Right lobe of liver (tissue), 6 donors: ENCODE measurements around the gene MYLK2. TPM values are rescaled to one million over a fixed set of nuclear protein-coding genes. Genes with fewer than 3 reads are reported as not detected.
"Not testable (repeated sequence)": the region's sequence is repeated elsewhere in the genome, so short reads cannot be mapped to it uniquely, and the experiment has no call there.

Source experiments
- ATAC-seq, 4 donors: fragments of 200-7000 bp; cut with Tn5 transposase; one replicate each; pipeline ENCODE4 v1.9.1; 2020; ENCODE audit warnings: mild to moderate bottlenecking in 4 of 4, moderate library complexity in 4 of 4
- DNase-seq, 3 donors: peaks; one replicate each; pipeline ENCODE4 v3.0.0-alpha.2; 2020
- H3K27ac ChIP-seq, 3 donors: fragments of 200-600 bp; one replicate each; pipeline ENCODE4 v1.8.0; 2022
- H3K27me3 ChIP-seq, 2 donors: fragments of 200-600 bp; one replicate each; pipeline ENCODE4 v1.8.0; 2022
- H3K36me3 ChIP-seq, 4 donors: fragments of 200-600 bp; sonication (generic) in 1 of 4; one replicate each; pipeline versions ENCODE4 v1.5.1 to v1.8.0; 2017 to 2022; ENCODE audit warnings: control low read depth in 1 of 4
- H3K4me1 ChIP-seq, 4 donors: fragments of 200-600 bp; sonication (generic) in 1 of 4; one replicate each; pipeline versions ENCODE4 v1.5.1 to v1.8.0; 2017 to 2022; ENCODE audit warnings: control low read depth in 1 of 4
- H3K4me3 ChIP-seq, 3 donors: fragments of 200-600 bp; one replicate each; pipeline ENCODE4 v1.8.0; 2022
- H3K9me3 ChIP-seq, 4 donors: fragments of 200-600 bp; sonication (generic) in 1 of 4; one replicate each; pipeline versions ENCODE4 v1.5.1 to v1.8.0; 2017 to 2022; ENCODE audit warnings: control low read depth in 1 of 4
- CTCF ChIP-seq, 4 donors: fragments of 200-600 bp in 3 of 4; fragments of 450-650 bp in 1 of 4; IDR thresholded peaks; one replicate each; pipeline versions ENCODE4 v1.5.1 to v1.8.0; 2016 to 2022; ENCODE audit warnings: antibody characterized with exemption in 4 of 4, mild to moderate bottlenecking in 2 of 4
- POLR2A ChIP-seq: fragments of 450-650 bp; IDR thresholded peaks from one replicate; pipeline ENCODE4 v1.6.1; 2017; ENCODE audit warnings: antibody characterized with exemption, mild to moderate bottlenecking
- WGBS: methylation state at CpG from one replicate; pipeline ENCODE4 v1.1.6; 2018; ENCODE audit warnings: low coverage, low lambda C conversion rate; ENCODE audit not compliant: insufficient coverage; ENCODE audit errors: missing lambda C conversion rate; 5-methylcytosine and 5-hydroxymethylcytosine counted together
- intact Hi-C, 2 donors: fragments of 100-400 bp; cut with DNase I; formaldehyde crosslinking; loops; one replicate each; pipeline versions ENCODE4 v1.11.2 to v1.14.1; 2022
- total RNA-seq, 6 experiments: library from RNA; depleted of rRNA in 2 of 6; stranded (reverse); fragments of >200 nt in 2 of 6; fragmentation: NEBNext Ultra II Directional in 3 of 6; extraction: Animal tissue kit (Norgen Biotek cat#: 25700) in 3 of 6; gene quantifications; one replicate each; pipeline versions ENCODE4 v1.1.0 to v1.2.4, GENCODE V29; 2016 to 2023
- donor health status: DM: no; HTN: yes; CAD: no.
- donor health status: DM: no; HTN: no; CAD: no.
- donor health status: DM: no; HTN: no; CAD: no.
- donor health status: DM: no; HTN: yes; CAD: no.
- donor health status: DM: no; HTN: yes; CAD: no.

MYLK2 gene
- total RNA-seq, 6 experiments from 2014 or later, result not detected

- WGBS, result no CpG with 5 or more reads among the region's 4 CpGs
- Histone ChIP-seq H3K27ac (no peak overlapping the region), H3K9me3 (no peaks in the 10 kb centered on the region), H3K4me3 (no peak overlapping the region), H3K4me1 (no peaks in the 10 kb centered on the region), H3K36me3 (no peaks in the 10 kb centered on the region), H3K27me3 (no peaks in the 10 kb centered on the region)
- TF ChIP-seq CTCF (IDR thresholded peaks at IDR 0.05), result no peak
- ATAC-seq (no peak), DNase-seq (no peak)
- intact Hi-C loops, result no loop called here
Measured at GRCh38 chr20:31811198-31811597, 8.0 kb upstream of the MYLK2 start.

- Histone ChIP-seq H3K36me3 (no peaks in the 10 kb centered on the region), H3K27me3 (no peaks in the 10 kb centered on the region), H3K9me3 (no peaks in the 10 kb centered on the region), H3K4me1 (no peaks in the 10 kb centered on the region), H3K27ac (no peak overlapping the region), H3K4me3 (no peak overlapping the region)
- ATAC-seq, result no peak
- WGBS, result 67% methylated on average over 5 of the region's 15 CpGs
- intact Hi-C loops, result no loop called here
- TF ChIP-seq POLR2A (no peak), CTCF (IDR thresholded peaks at IDR 0.05) (no peak)
- no peak for DNase-seq
Measured at GRCh38 chr20:31811796-31812728, 7.1 kb upstream of the MYLK2 start.

GRCh38 chr20:31813611-31814010 lies 5.5 kb upstream of the MYLK2 start:
- ATAC-seq (no peak), DNase-seq (no peak)
- no peaks in the 10 kb centered on the region for H3K4me1 ChIP-seq
- H3K27ac ChIP-seq, result no peak overlapping the region
- H3K9me3 ChIP-seq, result no peaks in the 10 kb centered on the region
- TF ChIP-seq POLR2A (no peak), CTCF (IDR thresholded peaks at IDR 0.05) (no peak)
- H3K36me3 ChIP-seq, result no peaks in the 10 kb centered on the region
- H3K4me3 ChIP-seq, result no peak overlapping the region
- H3K27me3 ChIP-seq, result no peaks in the 10 kb centered on the region
- intact Hi-C loops, result no loop called here

- H3K4me3 ChIP-seq, intact Hi-C loops, H3K27me3 ChIP-seq, DNase-seq, ATAC-seq, H3K27ac ChIP-seq, H3K4me1 ChIP-seq, H3K9me3 ChIP-seq, H3K36me3 ChIP-seq: not testable (repeated sequence)
- WGBS, result 86% methylated on average over 7 of the region's 7 CpGs
Measured at GRCh38 chr20:31814142-31814541, 5.0 kb upstream of the MYLK2 start.

- Histone ChIP-seq H3K36me3 (no peaks in the 10 kb centered on the region), H3K27ac (no peak overlapping the region), H3K9me3 (no peaks in the 10 kb centered on the region), H3K27me3 (no peaks in the 10 kb centered on the region), H3K4me1 (no peaks in the 10 kb centered on the region), H3K4me3 (no peak overlapping the region)
- intact Hi-C loops, result no loop called here
- DNase-seq, result no peak
- TF ChIP-seq POLR2A (no peak), CTCF (IDR thresholded peaks at IDR 0.05) (no peak)
- peak in 1 of 4 donors; percentile 56 for ATAC-seq
- 20% methylated on average over 1 of the region's 9 CpGs for WGBS
Measured at GRCh38 chr20:31815408-31816188, 3.6 kb upstream of the MYLK2 start.
